Left hindlimb (tissue), 1 donor: ENCODE data around the gene CDK14.

Experiments
- DNase-seq: peaks from one replicate; pipeline ENCODE4 v3.0.0-alpha.2; 2018

The CDK14 gene

GRCh38 chr7:91181949-91182348 is 585.8 kb downstream of the CDK14 start:
- DNase-seq, result no peak

- DNase-seq, result no peak
Observed at GRCh38 chr7:91182819-91183764, 587.0 kb downstream of the CDK14 start.

GRCh38 chr7:91185771-91186170 is 589.6 kb downstream of the CDK14 start:
- DNase-seq, result no peak

- DNase-seq, result no peak
Observed at GRCh38 chr7:91187061-91187460, 590.9 kb downstream of the CDK14 start.

- DNase-seq, result no peak
Observed at GRCh38 chr7:91191771-91192170, 595.6 kb downstream of the CDK14 start.

- DNase-seq, result no peak
Observed at GRCh38 chr7:91193141-91193540, 597.0 kb downstream of the CDK14 start.

GRCh38 chr7:91194841-91195240 is 598.7 kb downstream of the CDK14 start:
- DNase-seq, result no peak

- DNase-seq, result no peak
Observed at GRCh38 chr7:91196058-91196457, 599.9 kb downstream of the CDK14 start.

GRCh38 chr7:91198371-91198770 is 602.2 kb downstream of the CDK14 start:
- DNase-seq, result no peak

- DNase-seq, result no peak
Observed at GRCh38 chr7:91199601-91200000, 603.5 kb downstream of the CDK14 start.

- no peak for DNase-seq
Observed at GRCh38 chr7:91201442-91202113, 605.5 kb downstream of the CDK14 start.

GRCh38 chr7:91206361-91206960 is 610.3 kb downstream of the CDK14 start:
- no peak for DNase-seq

- no peak for DNase-seq
Observed at GRCh38 chr7:91212582-91212981, 616.5 kb downstream of the CDK14 start.

- DNase-seq, result no peak
Observed at GRCh38 chr7:91226411-91226810, 630.3 kb downstream of the CDK14 start.

- no peak for DNase-seq
Observed at GRCh38 chr7:91228327-91228726, 632.2 kb downstream of the CDK14 start.

- DNase-seq, result no peak
Observed at GRCh38 chr7:91228927-91229558, 632.9 kb downstream of the CDK14 start.

GRCh38 chr7:91230100-91230499 is 634.0 kb downstream of the CDK14 start:
- no peak for DNase-seq

GRCh38 chr7:91230503-91230902 is 634.4 kb downstream of the CDK14 start:
- no peak for DNase-seq

GRCh38 chr7:91233212-91233611 is 637.1 kb downstream of the CDK14 start:
- no peak for DNase-seq

- DNase-seq, result no peak
Observed at GRCh38 chr7:91235211-91235832, 639.2 kb downstream of the CDK14 start.

GRCh38 chr7:91239171-91239604 is 643.1 kb downstream of the CDK14 start:
- DNase-seq, result peak; percentile 68

- no peak for DNase-seq
Observed at GRCh38 chr7:91239772-91240171, 643.7 kb downstream of the CDK14 start.
